GM12878 (cell line): ENCODE data around the gene LYPD5. TPM values are rescaled to one million over a fixed set of nuclear protein-coding genes. Genes with fewer than 3 reads are reported as not detected.

Experiments
- ATAC-seq: fragments of 200-7000 bp; cut with Tn5 transposase; 3 replicates; pipeline ENCODE4 v1.9.1; 2020; ENCODE audit warnings: mild to moderate bottlenecking, moderate library complexity
- BruUV-seq: library from RNA; stranded (reverse); fragments of 400-500 nt; replicated peaks from 2 replicates; lab custom pipeline; 2021; lab: Mats Ljungman, UMichigan
- CTCF ChIA-PET: fragments of 300-600 bp; sonication (Branson Sonifier 250); formaldehyde crosslinking; extraction: SDS; loops from one replicate; lab custom pipeline; 2021; ENCODE audit warnings: inconsistent platforms; lab: Yijun Ruan, JAX
- POLR2A ChIA-PET: fragments of 350-600 bp; formaldehyde crosslinking; extraction: SDS; loops from one replicate; lab custom pipeline; 2021; ENCODE audit warnings: inconsistent platforms; lab: Charles Lee
- RAD21 ChIA-PET: fragments of 300-600 bp; sonication (Branson Sonifier 250); formaldehyde crosslinking; loops from one replicate; lab custom pipeline; 2023; ENCODE audit warnings: antibody characterized with exemption; ENCODE audit not compliant: unreplicated experiment; lab: Charles Lee
- SMC1A ChIA-PET: fragments of 300-600 bp; sonication (Branson Sonifier 250); formaldehyde crosslinking; loops from one replicate; lab custom pipeline; 2023; ENCODE audit not compliant: unreplicated experiment, uncharacterized antibody; lab: Charles Lee
- DNase-seq: peaks from one replicate; pipeline ENCODE4 v3.0.0-alpha.2; 2011; ENCODE audit warnings: low read depth, low spot score
- FAIRE-seq: peaks from 3 replicates; lab custom pipeline; 2011; peaks lifted over from hg19 to GRCh38; lab: Jason Lieb, UNC
- H2AFZ ChIP-seq: 2 replicates; pipeline ENCODE4 v1.6.0; 2011; ENCODE audit warnings: low read depth, low read length, control low read depth; ENCODE audit not compliant: control insufficient read depth
- H3K27ac ChIP-seq: 2 replicates; pipeline ENCODE4 v1.5.1; 2011; ENCODE audit warnings: control low read depth; ENCODE audit not compliant: control insufficient read depth, insufficient read depth
- H3K27me3 ChIP-seq, 2 experiments: replicated peaks in 1 of 2; 2 replicates each; pipeline versions ENCODE4 v1.6.0 to v1.6.1; 2011; ENCODE audit warnings: low read length in 1 of 2; ENCODE audit not compliant: control insufficient read depth in 2 of 2, insufficient read depth in 2 of 2
- H3K36me3 ChIP-seq, 2 experiments: 2 replicates each; pipeline ENCODE4 v1.5.1; 2011; ENCODE audit warnings: low read length in 1 of 2; ENCODE audit not compliant: control insufficient read depth in 2 of 2, insufficient read depth in 2 of 2
- H3K4me1 ChIP-seq: 2 replicates; pipeline ENCODE4 v1.6.1; 2011; ENCODE audit warnings: mild to moderate bottlenecking, low read length, moderate library complexity, mixed read lengths; ENCODE audit not compliant: control insufficient read depth, insufficient read depth
- H3K4me2 ChIP-seq: 2 replicates; pipeline ENCODE4 v1.6.0; 2011; ENCODE audit warnings: control low read depth; ENCODE audit not compliant: control insufficient read depth, insufficient read depth
- H3K4me3 ChIP-seq: fragments of 200-600 bp; sonication (generic); 2 replicates; pipeline ENCODE4 v1.5.1; 2016
- H3K79me2 ChIP-seq: 2 replicates; pipeline ENCODE4 v1.6.0; 2011; ENCODE audit warnings: low read length; ENCODE audit not compliant: control insufficient read depth, insufficient read depth
- H3K9ac ChIP-seq: 2 replicates; pipeline ENCODE4 v1.8.0; 2011; ENCODE audit warnings: low read length, control low read depth, mixed read lengths; ENCODE audit not compliant: control insufficient read depth, insufficient read depth
- H3K9me3 ChIP-seq: replicated peaks from 3 replicates; pipeline ENCODE4 v1.5.1; 2011; ENCODE audit warnings: mild to moderate bottlenecking, low read length; ENCODE audit not compliant: control insufficient read depth, insufficient read depth
- H4K20me1 ChIP-seq: 2 replicates; pipeline ENCODE4 v1.6.0; 2011; ENCODE audit not compliant: control insufficient read depth, insufficient read depth
- BCL11A ChIP-seq: IDR thresholded peaks from 2 replicates; pipeline ENCODE4 v1.6.1; 2011; ENCODE audit warnings: low read depth, low read length
- CREM ChIP-seq: IDR thresholded peaks from 2 replicates; pipeline ENCODE4 v1.6.1; 2014; ENCODE audit warnings: antibody characterized with exemption, low read depth
- EGR1 ChIP-seq, 2 experiments: IDR thresholded peaks; 1 replicate in 1 of 2; 2 replicates in 1 of 2; pipeline ENCODE4 v1.6.1; 2011 to 2012; ENCODE audit warnings: low read depth in 2 of 2, low read length in 2 of 2, borderline replicate concordance in 1 of 2, mild to moderate bottlenecking in 1 of 2, moderate library complexity in 1 of 2
- ELK1 ChIP-seq: IDR thresholded peaks from 2 replicates; pipeline ENCODE4 v1.6.1; 2012; ENCODE audit warnings: low read depth, low read length, improper control_type of control experiment
- EZH2 ChIP-seq: IDR thresholded peaks from 2 replicates; pipeline ENCODE4 v1.6.1; 2012; ENCODE audit warnings: low read depth, mild to moderate bottlenecking, control low read depth, inconsistent platforms, low read length, borderline replicate concordance; ENCODE audit not compliant: control insufficient read depth
- GATAD2B ChIP-seq: fragments of 450-650 bp; conservative IDR thresholded peaks from 2 replicates; pipeline ENCODE4 v1.6.1; 2017; ENCODE audit warnings: low read depth, mild to moderate bottlenecking, moderate library complexity
- IRF4 ChIP-seq: IDR thresholded peaks from 2 replicates; pipeline ENCODE4 v1.6.1; 2011; ENCODE audit warnings: low read depth, low read length
- MEF2A ChIP-seq: IDR thresholded peaks from 2 replicates; pipeline ENCODE4 v1.6.1; 2011; ENCODE audit warnings: low read depth, mild to moderate bottlenecking, low read length, moderate library complexity; ENCODE audit not compliant: insufficient read depth
- MYB ChIP-seq: fragments of 150-350 bp; IDR thresholded peaks from 2 replicates; pipeline ENCODE4 v1.6.1; 2014; ENCODE audit warnings: mild to moderate bottlenecking, low read depth, low read length, borderline replicate concordance
- MYC ChIP-seq: IDR thresholded peaks from 2 replicates; pipeline ENCODE4 v1.6.1; 2011; ENCODE audit warnings: mild to moderate bottlenecking, low read length, moderate library complexity, inconsistent platforms; ENCODE audit not compliant: insufficient read depth, insufficient replicate concordance, insufficient read length, severe bottlenecking
- PRDM15 ChIP-seq: fragments of 450-650 bp; formaldehyde crosslinking; IDR thresholded peaks from 2 replicates; pipeline ENCODE4 v1.4.0; 2020; ENCODE audit warnings: mild to moderate bottlenecking, moderate library complexity
- RAD51 ChIP-seq: fragments of 450-650 bp; IDR thresholded peaks from 2 replicates; pipeline ENCODE4 v1.6.1; 2016; ENCODE audit warnings: moderate library complexity, mild to moderate bottlenecking, inconsistent platforms
- TAF1 ChIP-seq: IDR thresholded peaks from 2 replicates; pipeline ENCODE4 v1.6.1; 2011; ENCODE audit warnings: mild to moderate bottlenecking, low read depth, low read length, borderline replicate concordance
- TCF12 ChIP-seq: IDR thresholded peaks from 2 replicates; pipeline ENCODE4 v1.6.1; 2011; ENCODE audit warnings: low read depth, mild to moderate bottlenecking, low read length
- ZNF207 ChIP-seq: fragments of 450-650 bp; IDR thresholded peaks from 2 replicates; pipeline ENCODE4 v1.6.1; 2014; ENCODE audit warnings: antibody characterized with exemption, mild to moderate bottlenecking, borderline replicate concordance
- ZNF384 ChIP-seq: IDR thresholded peaks from 2 replicates; pipeline ENCODE4 v1.6.1; 2012; ENCODE audit warnings: low read depth, mild to moderate bottlenecking, low read length, improper control_type of control experiment, borderline replicate concordance
- ZSCAN29 ChIP-seq: fragments of 450-650 bp; IDR thresholded peaks from 2 replicates; pipeline ENCODE4 v1.6.1; 2017; ENCODE audit warnings: mild to moderate bottlenecking, moderate library complexity
- WGBS: methylation state at CpG from one replicate; pipeline ENCODE4 v1.1.6; 2016; ENCODE audit warnings: low lambda C conversion rate; ENCODE audit not compliant: insufficient replicate concordance, insufficient coverage; ENCODE audit errors: missing lambda C conversion rate; 5-methylcytosine and 5-hydroxymethylcytosine counted together
- in situ Hi-C: fragments of 300-500 bp; cut with MboI; formaldehyde crosslinking; loops from 9 replicates; pipeline ENCODE4 v1.14.3; 2018; ENCODE audit warnings: mixed read lengths
- intact Hi-C: fragments of 100-400 bp; cut with micrococcal nuclease; formaldehyde crosslinking; loops from one replicate; pipeline ENCODE4 v1.14.2; 2022; ENCODE audit not compliant: unreplicated experiment
- polyA plus RNA-seq, 11 experiments: library from polyadenylated mRNA; depleted of rRNA in 4 of 11; unstranded in 6 of 11; stranded (reverse) in 5 of 11; fragments of >200 nt; fragmentation: Nextera tagmentation in 4 of 11; fragmentation: Illumina TruSeq in 1 of 11; extraction: Ambion mirVana in 4 of 11; extraction: Trizol in 1 of 11; gene quantifications; 1 replicate in 1 of 11; 2 replicates in 10 of 11; pipeline versions ENCODE4 v1.2.1 to v1.2.3, GENCODE V29; 2011 to 2016; ENCODE audit warnings: inconsistent platforms in 2 of 11, missing spikeins in 2 of 11, low read depth in 1 of 11
- total RNA-seq, 4 experiments: library from RNA; depleted of rRNA in 3 of 4; stranded (reverse); fragments of >200 nt in 3 of 4; fragmentation: Illumina TruSeq in 1 of 4; extraction: Trizol in 1 of 4; gene quantifications; 2 replicates each; pipeline versions ENCODE4 v1.2.1 to v1.2.3, GENCODE V29; 2013 to 2021

The LYPD5 gene
- total and polyA plus RNA-seq, 10 of the 15 experiments (the other 5 are each of a cell fraction or from before 2014, with no cell fraction given), result 0.04 to 2.2 (median 0.69) TPM; not detected in 1

GRCh38 chr19:43779820-43780219, 22.4 kb downstream of the LYPD5 start (continued):
- no peak for TF ChIP-seq MYB
- TF ChIP-seq ZNF207, result no peak
- TF ChIP-seq IRF4, result no peak
- no peak for TF ChIP-seq RAD51
- no peak for TF ChIP-seq BCL11A

- FAIRE-seq (no peak), ATAC-seq (peak; percentile 8; the same call in 2 of the 3 replicates), DNase-seq (no peak)
- CTCF ChIA-PET, result interaction anchor here (1.0 to 9.2 kb wide), 6 partner anchors 11 to 111 kb away, joined by 3 to 324 read pairs (median 28); partner anchors contain the start of gene SMG9
- Histone ChIP-seq H3K9ac (peak overlapping the region; percentile 88), H3K4me3 (peak overlapping the region; percentile 100), H3K4me2 (peak overlapping the region; percentile 83), H2AFZ (no peak overlapping the region), H3K4me1 (peaks cover 63% of the 10 kb centered on the region), H4K20me1 (no peaks in the 10 kb centered on the region), H3K9me3 (no peaks in the 10 kb centered on the region), H3K36me3 (peaks cover 0 to 4% of the 10 kb centered on the region in 2 experiments; a peak in 1 of 4 replicates), H3K79me2 (peaks cover 64% of the 10 kb centered on the region), H3K27ac (peak overlapping the region; percentile 95), H3K27me3 (no peaks in the 10 kb centered on the region)
- POLR2A ChIA-PET, result interaction anchor here (0.6 to 8.4 kb wide), 9 partner anchors 19 to 184 kb away, joined by 3 to 389 read pairs (median 3); partner anchors contain the start of genes IRGQ, SMG9 and ZNF45
- 26% methylated on average over 16 of the region's 16 CpGs for WGBS
- TSS peak; percentile 58 for BruUV-seq
- SMC1A ChIA-PET, result interaction anchor here (1.0 to 8.3 kb wide), 7 partner anchors 19 to 254 kb away, joined by 3 to 325 read pairs (median 11); partner anchors contain the start of genes PLAUR and SMG9
- RAD21 ChIA-PET, result interaction anchor here (0.9 to 7.4 kb wide), 8 partner anchors 9 to 110 kb away, joined by 3 to 148 read pairs (median 57); partner anchors contain the start of genes PLAUR and SMG9
- in situ Hi-C loops, result no loop called here
- intact Hi-C loops, result loop anchor here (2.0 kb wide), 1 partner anchor 110 kb away; no protein-coding TSS in a partner anchor
- no peak for TF ChIP-seq IRF4
- TF ChIP-seq ELK1, result no peak
- TF ChIP-seq CREM, result no peak
- no peak for TF ChIP-seq EGR1 (IDR thresholded peaks at IDR 0.05; ENCODE audit: borderline replicate concordance in 1 of 2, low read depth in 2 of 2, low read length in 2 of 2)
- TF ChIP-seq ZNF384, result no peak
- no peak for TF ChIP-seq TCF12
- TF ChIP-seq TAF1, result no peak
- TF ChIP-seq ZSCAN29, result no peak
- TF ChIP-seq EZH2, result no peak
- TF ChIP-seq MEF2A, result no peak
- no peak for TF ChIP-seq PRDM15
- TF ChIP-seq GATAD2B, result no peak; the same call in 1 of the 2 replicates
- no peak for TF ChIP-seq MYC
These were observed 23.0 kb downstream of the LYPD5 start for GRCh38 chr19:43779147-43779819.
